HG03439 (cell line): ENCODE measurements around the gene TTPAL.
"Not testable (repeated sequence)": the region's sequence is repeated elsewhere in the genome, so short reads cannot be mapped to it uniquely, and the experiment has no call there.

Source experiments
- ATAC-seq: cut with Tn5 transposase; IDR thresholded peaks from one replicate; pipeline ENCODE4 v1.9.1; 2021; ENCODE audit warnings: mild to moderate bottlenecking, moderate library complexity; ENCODE audit not compliant: unreplicated experiment

Gene TTPAL

DNA sequence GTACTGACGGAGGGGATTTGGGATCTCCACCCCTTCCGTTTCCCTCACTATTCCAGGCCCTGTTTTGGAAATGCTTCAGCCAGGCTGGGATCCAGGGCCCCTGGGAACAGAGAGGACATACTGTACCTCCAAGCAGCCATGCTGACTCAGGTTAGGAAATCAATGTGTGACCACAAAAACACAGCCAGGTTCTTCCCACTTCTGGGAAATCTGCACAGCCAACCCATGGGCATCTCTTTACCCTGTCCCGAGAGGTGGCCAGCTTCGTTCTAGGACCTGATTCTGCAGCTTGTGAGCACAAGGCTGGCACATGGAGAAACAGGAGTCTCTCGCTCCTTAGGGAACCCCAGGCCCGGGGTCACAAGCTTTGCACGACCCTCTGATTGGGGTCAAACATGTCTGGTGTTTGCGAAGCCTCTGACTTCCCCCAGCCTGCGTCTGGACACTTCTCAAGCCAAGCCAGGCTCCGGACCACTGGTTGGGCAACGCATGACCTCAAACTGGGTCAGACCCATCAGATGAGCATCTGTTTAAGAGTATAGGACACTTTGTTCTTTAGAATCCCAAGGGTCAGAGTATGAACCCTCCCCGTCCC is 8.3 kb upstream of the TTPAL start:
- ATAC-seq, result no peak

DNA sequence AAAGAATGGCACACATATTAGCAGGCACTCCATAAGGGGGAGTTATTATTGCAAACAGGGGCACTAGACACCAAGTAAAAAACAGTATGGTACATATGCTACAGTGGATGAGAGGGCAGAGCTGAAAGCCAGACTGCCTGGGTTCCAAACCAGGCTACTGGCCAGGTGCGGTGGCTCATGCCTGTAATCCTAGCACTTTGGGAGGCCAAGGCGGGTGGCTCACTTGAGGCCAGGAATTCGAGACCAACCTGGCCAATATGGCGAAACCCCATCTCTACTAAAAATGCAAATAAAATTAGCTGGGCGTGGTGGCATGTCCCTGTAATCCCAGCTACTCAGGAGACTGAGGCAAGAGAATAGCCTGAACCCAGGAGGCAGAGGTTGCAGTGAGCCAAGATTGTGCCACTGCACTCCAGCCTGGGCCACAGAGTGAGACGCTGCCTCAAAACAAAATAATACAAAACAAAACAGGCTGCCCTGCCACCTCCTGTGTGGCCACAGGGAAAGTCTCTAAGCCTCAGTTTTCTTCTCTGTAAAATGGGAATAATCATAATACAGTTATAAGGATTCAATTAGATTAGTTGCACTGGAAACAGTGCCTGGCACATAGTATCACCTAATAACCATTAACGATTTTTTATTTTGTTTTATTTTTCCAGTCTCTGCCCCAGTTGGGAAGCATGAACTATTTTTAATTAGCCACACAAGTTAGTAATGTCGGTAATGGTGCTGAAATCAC is 7.5 kb upstream of the TTPAL start:
- no peak for ATAC-seq

DNA sequence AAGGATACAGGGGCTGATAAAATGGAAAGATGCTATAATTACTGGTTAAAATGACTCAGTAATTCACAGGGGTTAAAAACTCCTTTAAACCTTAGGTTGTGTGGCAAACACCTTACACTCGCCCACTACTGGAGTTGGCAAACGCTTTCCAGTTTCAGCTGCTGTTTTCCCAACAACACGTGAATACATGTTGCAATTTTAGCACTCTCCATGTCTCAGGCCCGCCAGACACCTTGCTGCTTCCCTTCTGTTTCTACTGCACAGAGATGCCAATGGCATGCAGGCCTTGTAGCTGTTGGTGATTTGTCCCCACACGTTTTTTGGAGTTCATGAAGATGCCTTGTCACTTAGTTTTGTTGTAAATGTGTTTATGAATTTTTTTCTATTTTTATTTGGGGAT is 5.3 kb upstream of the TTPAL start:
- ATAC-seq, result no peak

DNA sequence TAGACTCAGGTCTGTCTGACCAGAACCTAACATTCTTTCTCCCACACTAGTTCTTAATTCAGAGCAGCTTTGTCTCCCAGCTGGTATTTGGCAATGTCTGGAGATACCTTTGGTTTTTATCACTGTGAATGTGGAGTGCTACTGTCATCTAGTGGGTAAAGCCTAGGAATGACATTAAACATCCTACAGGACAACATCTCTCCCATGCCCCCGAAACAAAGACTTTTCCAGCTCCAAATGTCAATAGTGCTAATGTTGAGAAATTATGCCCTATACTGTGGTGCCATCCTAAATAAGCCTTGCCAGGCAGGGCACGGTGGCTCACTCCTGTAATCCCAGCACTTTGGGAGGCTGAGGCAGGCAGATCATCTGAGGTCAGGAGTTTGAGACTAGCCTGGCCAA is 4.2 kb upstream of the TTPAL start:
- no peak for ATAC-seq

DNA sequence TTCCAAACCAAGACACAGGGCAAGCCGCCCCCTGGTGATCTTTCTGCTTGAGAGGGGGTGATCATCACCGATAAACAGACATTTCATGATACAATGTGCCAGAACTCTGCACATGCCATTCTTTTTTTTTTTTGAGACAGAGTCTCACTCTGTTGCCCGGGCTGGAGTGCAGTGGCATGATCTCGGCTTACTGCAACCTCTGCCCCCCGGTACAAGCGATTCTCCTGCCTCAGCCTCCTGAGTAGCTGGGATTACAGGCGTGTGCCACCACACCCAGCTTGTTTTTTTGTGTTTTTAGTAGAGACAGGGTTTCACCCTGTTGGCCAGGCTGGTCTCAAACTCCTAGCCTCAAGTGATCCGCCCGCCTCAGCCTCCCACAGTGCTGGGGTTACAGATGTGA is 3.4 kb upstream of the TTPAL start:
- not testable (repeated sequence) for ATAC-seq

DNA sequence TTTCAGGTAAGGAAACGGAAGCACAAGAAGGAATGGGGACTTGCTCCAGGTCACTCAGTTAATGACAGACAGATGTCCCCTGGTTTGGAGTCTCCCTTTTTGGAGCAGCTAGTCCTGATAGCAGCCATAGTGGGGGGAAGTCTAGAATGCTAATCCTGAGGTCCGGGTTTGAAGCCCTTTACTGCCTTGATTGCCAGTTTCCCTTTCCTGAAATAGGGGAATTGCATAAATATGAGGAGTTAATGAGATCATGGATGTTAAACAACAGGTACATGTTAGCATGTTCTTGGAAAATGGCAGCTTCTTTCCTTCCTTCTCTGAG is 341 bp upstream of the TTPAL start:
- no peak for ATAC-seq

DNA sequence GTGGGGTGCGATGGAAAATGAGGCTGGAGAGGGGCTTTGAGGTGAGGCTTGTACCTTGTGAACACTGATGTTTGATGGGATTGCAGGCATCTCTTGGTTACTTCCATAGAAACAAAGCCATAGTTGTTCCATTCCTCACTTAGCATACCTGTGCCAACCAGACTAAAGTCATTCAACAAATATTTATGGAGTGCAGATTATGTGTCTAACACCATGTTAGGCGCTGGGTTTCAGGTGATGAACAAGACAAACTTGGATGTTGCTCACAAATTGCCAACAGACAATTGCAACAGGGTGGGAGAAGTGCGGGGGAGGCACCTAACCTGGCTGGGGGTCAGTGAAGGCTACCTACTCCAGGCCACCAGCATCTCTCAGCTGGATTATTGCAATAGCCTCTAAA is 1.5 kb downstream of the TTPAL start:
- ATAC-seq, result no peak

DNA sequence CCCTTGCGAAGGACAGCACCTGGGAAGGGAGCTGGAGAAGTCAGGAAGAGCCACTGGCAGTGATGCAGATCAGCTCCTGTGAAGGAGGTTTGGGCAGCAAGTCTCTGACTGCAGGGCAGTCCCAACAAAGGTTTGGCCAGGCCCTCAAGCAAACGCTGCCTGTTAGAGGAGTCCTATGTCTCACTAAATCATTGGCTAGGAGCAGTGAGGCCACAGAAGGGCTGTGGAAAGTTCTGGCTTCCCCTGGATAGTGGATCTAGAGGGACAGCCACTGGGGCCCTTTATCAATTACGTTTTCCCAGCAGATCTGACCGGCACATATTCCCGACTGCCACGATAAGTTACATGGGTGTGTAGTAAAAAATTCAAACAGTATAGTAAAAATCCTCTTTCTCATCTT is 2.5 kb downstream of the TTPAL start:
- no peak for ATAC-seq

DNA sequence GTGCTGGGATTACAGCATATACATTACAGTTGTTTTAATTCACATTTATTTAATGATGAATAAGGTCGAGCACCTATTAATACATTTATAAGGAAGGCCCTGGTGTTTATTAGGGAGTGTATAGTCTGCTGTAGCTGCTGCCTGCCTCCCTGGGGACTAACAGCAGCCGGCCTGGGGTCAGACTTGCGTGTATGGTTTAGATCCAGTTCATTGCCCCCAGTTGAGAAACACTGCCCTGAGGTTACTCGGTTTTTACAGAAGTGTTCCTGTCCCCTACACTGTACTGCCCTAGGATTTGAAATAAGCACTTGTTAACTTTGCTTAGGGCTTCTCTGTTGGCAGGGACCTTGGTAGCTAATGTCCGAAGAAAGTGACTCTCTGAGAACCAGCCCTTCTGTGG is 4.0 kb downstream of the TTPAL start:
- no peak for ATAC-seq

DNA sequence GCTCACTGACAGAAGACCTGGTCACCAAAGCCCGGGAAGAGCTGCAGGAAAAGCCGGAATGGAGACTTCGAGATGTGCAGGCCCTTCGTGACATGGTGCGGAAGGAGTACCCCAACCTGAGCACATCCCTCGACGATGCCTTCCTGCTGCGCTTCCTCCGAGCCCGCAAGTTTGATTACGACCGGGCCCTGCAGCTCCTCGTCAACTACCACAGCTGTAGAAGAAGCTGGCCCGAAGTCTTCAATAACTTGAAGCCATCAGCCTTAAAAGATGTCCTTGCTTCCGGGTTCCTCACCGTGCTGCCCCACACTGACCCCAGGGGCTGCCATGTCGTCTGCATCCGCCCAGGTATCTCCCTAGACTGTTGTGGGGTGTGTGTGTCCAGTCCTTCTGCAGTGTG is 4.4 kb downstream of the TTPAL start:
- no peak for ATAC-seq

DNA sequence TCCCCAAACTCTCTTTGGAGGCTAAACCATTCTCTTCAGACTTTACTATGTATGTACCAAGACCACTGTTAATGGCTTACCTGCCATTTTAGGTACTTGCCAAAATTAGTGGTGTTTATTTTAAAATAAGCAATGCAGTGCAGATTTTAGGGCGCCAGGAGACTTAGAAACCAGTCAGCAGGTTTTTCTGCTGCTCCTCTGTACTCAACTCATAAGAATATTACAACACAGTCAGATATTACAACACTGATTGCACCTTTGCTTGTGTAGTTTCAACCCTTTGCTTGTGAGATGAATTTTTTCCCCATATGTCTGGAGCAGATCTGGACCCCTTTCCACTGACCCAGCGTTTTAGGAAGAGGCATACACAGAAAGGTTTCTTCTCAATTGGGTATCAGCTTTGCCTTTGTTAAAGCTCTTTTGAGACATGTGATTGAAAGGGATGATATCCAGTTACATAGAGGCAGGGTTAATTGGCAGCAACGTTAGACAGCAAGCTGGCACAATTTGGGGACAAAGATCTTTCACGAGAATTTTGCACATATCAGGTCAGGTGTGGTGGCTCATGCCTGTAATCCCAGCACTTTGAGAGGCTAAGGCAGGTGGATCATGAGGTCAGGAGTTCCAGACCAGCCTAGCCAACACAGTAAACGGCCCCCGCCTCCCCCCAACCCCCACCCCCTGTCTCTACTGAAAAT is 6.2 kb downstream of the TTPAL start:
- no peak for ATAC-seq

DNA sequence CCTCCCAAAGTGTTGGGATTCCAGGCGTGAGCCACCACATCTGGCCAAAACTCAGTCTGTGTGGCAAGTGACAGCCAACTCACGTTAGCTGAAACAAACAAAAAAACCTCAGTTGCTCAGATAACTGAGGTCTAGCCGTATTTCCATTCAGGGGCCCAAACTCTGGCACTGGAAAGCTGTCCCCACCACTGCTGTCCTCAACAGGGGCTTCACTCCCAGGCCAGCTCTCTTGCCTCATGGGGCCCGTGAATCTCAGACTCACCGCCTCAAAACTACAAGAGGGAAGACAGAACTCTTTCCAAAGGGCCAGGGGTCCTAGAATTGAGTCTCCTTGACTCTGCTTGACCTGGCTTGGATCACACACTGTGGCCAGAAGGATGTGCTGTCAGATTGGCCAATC is 7.4 kb downstream of the TTPAL start:
- no peak for ATAC-seq

DNA sequence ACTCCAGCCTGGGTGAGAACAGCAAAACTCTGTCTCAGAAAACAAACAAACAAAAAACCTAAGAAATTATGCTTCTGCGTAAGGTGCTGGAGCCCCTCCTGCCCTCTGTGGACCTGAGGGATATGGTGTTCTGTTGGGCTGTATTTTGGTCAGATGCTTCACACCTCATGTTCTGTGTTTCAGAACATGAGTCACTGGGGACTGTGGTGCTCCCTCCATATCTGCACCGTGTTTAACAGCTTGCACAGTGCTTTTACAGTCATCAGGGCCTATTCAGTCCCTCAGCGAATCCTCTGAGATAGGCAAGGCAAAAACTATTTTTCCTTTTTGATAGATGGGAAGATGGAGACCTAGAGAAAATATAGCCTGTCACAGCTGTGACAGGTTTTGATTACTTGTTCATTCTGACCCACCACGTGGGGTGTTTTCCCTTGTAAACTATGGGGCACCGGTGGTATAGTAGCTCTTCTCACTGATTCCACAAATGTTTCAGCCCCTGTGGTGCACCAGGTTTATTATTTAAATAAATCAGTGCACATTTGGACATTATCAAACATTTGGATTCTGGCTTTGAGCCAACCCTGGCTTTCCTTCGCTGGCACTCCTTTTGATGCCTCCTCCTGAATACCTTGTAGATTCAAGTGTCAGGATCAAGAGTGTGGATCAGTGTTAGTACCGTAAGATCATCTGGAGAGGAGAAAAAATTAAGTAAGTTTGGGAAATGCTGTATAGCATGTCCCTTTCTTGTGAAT is 9.6 kb downstream of the TTPAL start:
- ATAC-seq, result no peak

DNA sequence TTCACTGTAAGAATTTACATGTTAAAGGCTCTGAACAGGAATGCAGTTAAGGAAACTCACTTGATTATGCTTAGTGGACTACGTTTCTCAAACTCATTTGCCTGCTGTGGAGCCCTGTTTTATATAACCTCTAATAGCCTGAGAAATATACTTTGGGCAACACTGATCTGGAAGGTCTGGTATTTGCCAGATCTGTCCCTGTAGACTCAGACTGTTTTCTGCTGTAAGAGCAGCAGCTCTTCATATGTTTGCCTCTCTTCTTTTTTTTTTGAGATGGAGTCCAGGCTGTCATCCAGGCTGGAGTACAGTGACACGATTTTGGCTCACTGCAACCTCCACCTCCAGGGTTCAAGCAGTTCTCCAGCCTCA is 10.1 kb downstream of the TTPAL start:
- ATAC-seq, result no peak

DNA sequence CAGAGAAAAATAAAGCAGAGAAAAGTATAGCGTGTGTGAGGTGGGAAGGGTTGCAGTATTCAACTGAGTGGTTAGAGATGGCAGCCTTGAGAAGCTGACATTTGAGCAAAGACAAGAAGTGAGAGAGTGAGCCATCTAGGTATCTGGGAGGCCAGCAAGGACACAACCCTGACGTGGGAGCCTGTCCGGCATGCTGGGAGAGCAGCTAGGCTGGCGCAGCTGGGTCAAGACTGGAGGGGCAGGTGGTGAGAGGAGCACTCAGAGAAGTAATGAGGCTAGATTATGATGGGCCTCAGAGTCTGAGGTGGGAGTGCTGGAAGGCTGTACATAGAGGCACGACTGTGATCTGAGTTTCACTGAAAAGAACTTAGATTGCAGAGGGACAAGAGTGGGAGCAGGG is 12.9 kb downstream of the TTPAL start:
- ATAC-seq, result no peak

DNA sequence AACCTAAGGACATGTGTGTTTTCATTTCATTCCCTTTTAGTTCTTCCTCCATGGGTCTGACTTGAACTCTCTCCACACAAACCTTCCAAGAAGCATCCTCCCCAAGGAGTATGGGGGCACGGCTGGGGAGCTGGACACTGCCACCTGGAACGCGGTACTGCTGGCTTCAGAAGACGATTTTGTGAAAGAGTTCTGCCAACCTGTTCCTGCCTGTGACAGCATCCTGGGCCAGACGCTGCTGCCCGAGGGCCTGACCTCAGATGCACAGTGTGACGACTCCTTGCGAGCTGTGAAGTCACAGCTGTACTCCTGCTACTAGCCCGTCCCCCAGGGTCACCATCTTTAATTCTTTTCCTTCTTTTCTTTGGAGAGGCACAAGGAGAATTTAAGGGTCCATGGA is 13.5 kb downstream of the TTPAL start:
- ATAC-seq, result no peak

DNA sequence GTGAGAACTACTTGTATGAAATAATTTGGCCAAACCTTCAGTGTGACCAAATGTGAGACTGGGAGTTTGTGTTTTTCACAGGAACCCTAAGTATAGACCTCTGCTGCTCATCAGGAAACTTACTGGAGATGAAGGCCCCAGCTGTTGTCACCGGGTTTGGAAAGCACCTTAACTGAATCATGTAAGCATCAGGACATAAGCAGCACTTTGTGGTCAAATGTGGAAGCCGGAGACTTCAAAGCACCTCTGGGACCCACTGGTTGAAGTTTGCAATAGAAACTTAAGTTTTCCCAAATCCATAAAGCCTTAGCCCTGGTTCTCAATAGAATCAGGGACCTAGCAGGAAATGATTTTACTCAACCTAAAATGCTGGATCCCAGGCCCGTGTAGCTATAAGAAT is 14.3 kb downstream of the TTPAL start:
- ATAC-seq, result no peak

DNA sequence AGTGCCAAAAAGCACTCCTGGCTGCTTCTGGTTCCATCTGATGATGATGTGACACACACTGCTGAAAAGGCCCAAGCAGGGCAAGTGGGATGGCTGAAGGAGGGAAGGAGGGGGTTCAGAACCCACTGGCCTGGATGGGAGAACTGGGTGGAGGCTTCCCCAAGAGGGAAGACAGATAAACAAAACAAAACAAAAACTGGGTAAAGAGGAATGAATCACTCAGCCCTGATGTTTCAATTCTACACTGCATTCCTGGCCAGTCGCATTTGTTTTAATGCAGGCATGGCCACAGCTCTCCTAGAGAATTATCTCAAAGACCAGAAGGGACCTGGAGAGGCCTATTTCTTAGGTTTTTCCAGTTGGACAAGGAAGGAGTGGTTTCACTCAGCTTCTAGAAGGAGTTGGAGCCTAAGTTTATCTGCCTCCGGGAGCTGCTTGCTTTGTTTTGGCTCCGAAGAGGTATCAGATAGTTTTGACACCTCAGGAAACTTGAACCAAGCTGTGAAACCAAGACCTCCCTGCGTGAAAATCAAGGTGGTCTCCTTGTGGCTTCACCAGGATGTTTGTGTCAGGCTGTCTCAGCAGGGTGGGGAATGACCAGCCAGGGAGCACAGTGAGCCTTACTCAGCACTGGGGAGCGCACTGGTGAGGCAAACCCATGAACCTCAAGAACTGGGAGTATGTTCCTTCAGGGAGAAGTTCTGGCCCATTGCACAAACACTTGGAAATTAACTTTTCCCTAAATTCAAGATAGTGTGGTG is 16.1 kb downstream of the TTPAL start:
- ATAC-seq, result no peak

DNA sequence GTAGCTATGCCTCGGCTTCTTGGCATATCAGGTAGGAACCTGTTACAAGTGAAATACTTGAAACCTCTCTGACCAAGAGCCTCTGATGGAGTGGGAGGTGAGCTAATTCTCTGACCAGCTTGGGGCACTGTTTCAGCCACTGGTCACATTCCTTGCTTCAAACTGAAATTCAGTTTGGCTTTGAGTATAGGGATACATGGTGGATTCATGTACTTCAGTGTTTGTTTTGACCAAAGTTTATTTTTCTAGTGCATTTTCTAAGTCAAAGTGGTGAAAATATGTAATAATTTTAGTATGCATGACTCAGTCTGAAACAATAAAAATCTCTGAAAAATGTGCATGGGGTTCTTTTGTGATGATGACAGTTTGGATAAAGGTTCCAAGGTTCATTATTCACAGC is 18.6 kb downstream of the TTPAL start:
- ATAC-seq, result no peak

DNA sequence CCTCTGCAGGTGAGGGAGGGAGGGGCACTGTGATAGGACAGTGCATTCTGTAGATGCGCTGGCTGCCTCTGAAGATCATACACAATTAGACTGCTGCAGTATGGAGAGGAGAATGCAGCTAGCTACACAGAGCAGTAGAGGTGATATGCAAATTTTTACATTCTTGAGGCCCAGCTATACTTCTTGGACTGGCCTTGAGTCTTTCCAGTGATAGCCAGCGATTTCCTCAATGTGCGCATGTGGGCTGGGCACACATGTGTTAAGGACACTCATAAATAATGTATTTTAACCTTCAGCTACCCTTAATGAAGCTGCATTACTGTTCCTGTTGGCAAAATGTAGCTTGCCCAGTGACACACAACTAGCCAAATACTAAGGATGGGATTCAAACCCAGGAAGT is 19.0 kb downstream of the TTPAL start:
- ATAC-seq, result no peak

DNA sequence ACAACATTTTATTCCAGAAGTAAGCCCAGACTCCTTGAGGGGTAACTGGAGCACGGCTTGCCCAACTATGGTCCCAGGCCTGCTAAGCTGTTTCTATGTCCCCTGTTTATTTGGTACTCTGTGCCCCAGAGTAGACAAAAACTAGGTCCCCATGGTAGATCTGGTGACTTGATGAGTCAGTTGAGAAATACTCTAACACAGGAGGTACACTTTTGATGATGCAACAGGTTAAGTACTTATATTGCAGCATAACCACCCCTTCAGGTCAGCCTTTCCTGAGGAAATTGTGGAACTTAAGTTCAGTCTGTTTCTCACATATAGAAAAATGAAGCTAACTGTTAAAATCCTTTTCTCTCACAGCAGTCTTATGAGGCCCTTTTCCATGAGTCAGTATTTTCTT is 19.6 kb downstream of the TTPAL start:
- ATAC-seq, result no peak
